ENCODE measurements around the gene PUS7L.

DNA sequence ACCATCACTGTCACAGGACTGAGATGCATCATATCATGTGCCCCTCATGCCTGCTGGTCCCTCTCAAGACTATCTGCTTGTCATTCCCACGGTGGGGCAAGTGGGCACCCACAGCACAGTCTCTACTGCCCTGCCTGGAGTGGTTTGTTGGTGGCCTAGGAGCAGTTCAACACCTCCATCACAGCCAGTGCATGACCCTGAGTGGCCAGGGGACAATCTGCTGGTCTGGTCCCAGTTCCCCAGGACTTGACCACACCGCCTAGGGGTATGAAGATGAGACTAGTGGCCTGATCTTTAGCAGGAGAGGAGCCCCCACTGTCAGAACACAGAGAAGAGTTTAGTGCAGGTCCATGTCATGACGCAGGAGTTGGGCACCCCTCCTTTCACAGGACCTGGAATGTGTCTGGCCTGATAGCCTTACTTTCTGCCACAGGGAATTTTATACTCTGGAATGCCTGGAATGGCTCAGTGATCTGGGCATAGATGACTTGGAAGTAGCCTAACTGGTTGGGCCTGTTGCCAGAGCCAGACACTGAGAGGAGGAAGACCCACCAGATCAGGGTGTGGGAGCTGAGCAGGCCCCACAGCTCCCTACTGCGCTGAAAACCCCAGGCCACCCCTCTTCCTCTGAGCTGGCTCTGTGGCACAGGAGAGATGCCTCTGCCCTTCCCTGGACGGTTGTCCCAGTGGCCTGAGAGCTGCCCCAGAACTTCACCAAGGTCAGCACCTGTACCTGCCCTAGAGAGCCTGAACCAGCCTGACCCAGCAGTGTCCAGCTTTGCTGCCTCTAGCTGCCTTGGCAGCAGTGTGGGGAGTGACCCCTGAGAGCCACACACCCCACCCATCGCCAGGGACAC, 83.3 kb downstream of the PUS7L start:
- TF ChIP-seq POLR2A (IDR thresholded peaks at IDR 0.05) (no peak), CTCF (IDR thresholded peaks at IDR 0.05) (no peak)
